DND-41 (cell line): Measurements from ENCODE around the gene MLH1.

Experiments
- ATAC-seq: fragments of 200-7000 bp; cut with Tn5 transposase; 3 replicates; pipeline ENCODE4 v1.9.1; 2021; ENCODE audit warnings: low read depth; ENCODE audit not compliant: insufficient read depth
- DNase-seq: peaks from one replicate; pipeline ENCODE4 v3.0.0-alpha.2; 2020
- H2AFZ ChIP-seq: 2 replicates; pipeline ENCODE4 v1.6.0; 2012; ENCODE audit warnings: low read depth, low read length
- H3K27ac ChIP-seq: 2 replicates; pipeline ENCODE4 v1.5.1; 2012; ENCODE audit warnings: low read length, inconsistent platforms
- H3K27me3 ChIP-seq: fragments of 200-600 bp; sonication (generic); 2 replicates; pipeline ENCODE4 v1.6.0; 2012; ENCODE audit warnings: low read length, mild to moderate bottlenecking, inconsistent platforms; ENCODE audit not compliant: insufficient read depth, poor library complexity
- H3K36me3 ChIP-seq: 2 replicates; pipeline ENCODE4 v1.5.1; 2012; ENCODE audit warnings: low read length, inconsistent platforms; ENCODE audit not compliant: insufficient read depth
- H3K4me1 ChIP-seq: 2 replicates; pipeline ENCODE4 v1.5.1; 2012; ENCODE audit warnings: mild to moderate bottlenecking, low read length; ENCODE audit not compliant: insufficient read depth
- H3K4me2 ChIP-seq: 2 replicates; pipeline ENCODE4 v1.6.0; 2012; ENCODE audit warnings: mild to moderate bottlenecking, moderate library complexity, low read length, inconsistent platforms; ENCODE audit not compliant: insufficient read depth
- H3K4me3 ChIP-seq, 2 experiments: fragments of 200-600 bp in 1 of 2; shearing (Covaris generic) in 1 of 2; 2 replicates each; pipeline ENCODE4 v1.5.1; 2012 to 2016; ENCODE audit warnings: inconsistent platforms in 2 of 2, low read length in 2 of 2, mild to moderate bottlenecking in 2 of 2, low read depth in 1 of 2, moderate library complexity in 1 of 2
- H3K79me2 ChIP-seq: 2 replicates; pipeline ENCODE4 v1.6.0; 2012; ENCODE audit warnings: low read length, inconsistent platforms; ENCODE audit not compliant: insufficient read depth
- H3K9ac ChIP-seq: 2 replicates; pipeline ENCODE4 v1.6.0; 2012; ENCODE audit warnings: low read depth, mild to moderate bottlenecking, inconsistent platforms, low read length, moderate library complexity
- H3K9me3 ChIP-seq: 2 replicates; pipeline ENCODE4 v1.5.1; 2012; ENCODE audit warnings: low read length, moderate library complexity, mild to moderate bottlenecking, inconsistent platforms; ENCODE audit not compliant: insufficient read depth, severe bottlenecking
- H4K20me1 ChIP-seq: 2 replicates; pipeline ENCODE4 v1.6.0; 2012; ENCODE audit warnings: low read length; ENCODE audit not compliant: insufficient read depth
- CTCF ChIP-seq: IDR thresholded peaks from 2 replicates; pipeline ENCODE4 v1.5.1; 2012; ENCODE audit warnings: borderline replicate concordance, low read length, moderate library complexity, mild to moderate bottlenecking; ENCODE audit not compliant: poor library complexity, severe bottlenecking; ENCODE audit errors: extremely low read depth
- EZH2 ChIP-seq: IDR thresholded peaks from 3 replicates; pipeline ENCODE4 v1.6.1; 2012; ENCODE audit warnings: borderline replicate concordance, low read depth, mild to moderate bottlenecking, moderate library complexity, low read length, inconsistent platforms; ENCODE audit not compliant: severe bottlenecking

The MLH1 gene

GRCh38 chr3:37096975-37097374 is 103.7 kb downstream of the MLH1 start:
- no peaks in the 10 kb centered on the region for H3K4me1 ChIP-seq
- ATAC-seq, result no peak

GRCh38 chr3:37097776-37098175 is 104.5 kb downstream of the MLH1 start:
- Histone ChIP-seq H3K36me3 (peaks cover 8% of the 10 kb centered on the region; the same call in 1 of the 2 replicates), H3K9ac (no peak overlapping the region), H2AFZ (no peak overlapping the region), H3K4me2 (no peak overlapping the region), H3K9me3 (no peaks in the 10 kb centered on the region), H3K79me2 (no peaks in the 10 kb centered on the region), H3K4me1 (no peaks in the 10 kb centered on the region), H3K4me3 (no peak overlapping the region), H3K27ac (no peak overlapping the region), H4K20me1 (no peaks in the 10 kb centered on the region), H3K27me3 (no peaks in the 10 kb centered on the region)
- TF ChIP-seq EZH2 (no peak), CTCF (no peak)
- DNase-seq, result no peak
- ATAC-seq, result no peak

More at GRCh38 chr3:37096975-37097374, 103.7 kb downstream of the MLH1 start:
- peaks cover 13% of the 10 kb centered on the region; the same call in 1 of the 2 replicates for H3K36me3 ChIP-seq
- no peaks in the 10 kb centered on the region for H3K27me3 ChIP-seq
- no peak overlapping the region for H2AFZ ChIP-seq
- H3K4me3 ChIP-seq, result no peak overlapping the region
- no peak overlapping the region for H3K27ac ChIP-seq
- no peaks in the 10 kb centered on the region for H4K20me1 ChIP-seq
- DNase-seq, result no peak
- no peak for TF ChIP-seq CTCF
- no peak for TF ChIP-seq EZH2
- no peaks in the 10 kb centered on the region for H3K9me3 ChIP-seq
- no peaks in the 10 kb centered on the region for H3K79me2 ChIP-seq
- no peak overlapping the region for H3K4me2 ChIP-seq
- no peak overlapping the region for H3K9ac ChIP-seq

- no peak overlapping the region for H3K9ac ChIP-seq
- DNase-seq (no peak), ATAC-seq (no peak)
- TF ChIP-seq CTCF, result no peak
- no peaks in the 10 kb centered on the region for H3K4me1 ChIP-seq
- no peak overlapping the region for H2AFZ ChIP-seq
- no peak overlapping the region for H3K4me3 ChIP-seq
- H3K4me2 ChIP-seq, result no peak overlapping the region
- no peaks in the 10 kb centered on the region for H3K27me3 ChIP-seq
- H3K36me3 ChIP-seq, result peaks cover 5% of the 10 kb centered on the region; the same call in 1 of the 2 replicates
- no peak overlapping the region for H3K27ac ChIP-seq
- no peaks in the 10 kb centered on the region for H4K20me1 ChIP-seq
- H3K9me3 ChIP-seq, result no peaks in the 10 kb centered on the region
- H3K79me2 ChIP-seq, result no peaks in the 10 kb centered on the region
These were observed 105.6 kb downstream of the MLH1 start for GRCh38 chr3:37098884-37099283.

- H3K4me2 ChIP-seq, result no peak overlapping the region
- no peaks in the 10 kb centered on the region for H4K20me1 ChIP-seq
- no peak overlapping the region for H2AFZ ChIP-seq
- H3K9me3 ChIP-seq, result no peaks in the 10 kb centered on the region
- TF ChIP-seq EZH2 (no peak), CTCF (no peak)
- no peak overlapping the region for H3K9ac ChIP-seq
- H3K27ac ChIP-seq, result no peak overlapping the region
- H3K4me3 ChIP-seq, result no peak overlapping the region
- H3K36me3 ChIP-seq, result peaks cover 5% of the 10 kb centered on the region; the same call in 1 of the 2 replicates
- no peak for DNase-seq
- ATAC-seq, result no peak
- no peaks in the 10 kb centered on the region for H3K27me3 ChIP-seq
- H3K79me2 ChIP-seq, result no peaks in the 10 kb centered on the region
- H3K4me1 ChIP-seq, result no peaks in the 10 kb centered on the region
These were observed 106.2 kb downstream of the MLH1 start for GRCh38 chr3:37099469-37099868.
